IgD-negative memory B cell (primary cell): ENCODE measurements around the gene RANGAP1. TPM values are rescaled to one million over a fixed set of nuclear protein-coding genes. Genes with fewer than 3 reads are reported as not detected.
A peak's percentile ranks its signal among the peaks of the same experiment; 100 is the strongest.

Experiments used
- H3K27ac Mint-ChIP-seq, 3 donors: one replicate each; pipeline ENCODE4 v1.8.0; 2020 to 2022; ENCODE audit warnings: mild to moderate bottlenecking in 3 of 3, mixed read lengths in 3 of 3, moderate library complexity in 1 of 3
- H3K27me3 Mint-ChIP-seq: one replicate; pipeline ENCODE4 v1.8.0; 2021; ENCODE audit warnings: mixed read lengths
- H3K36me3 Mint-ChIP-seq: one replicate; pipeline ENCODE4 v1.8.0; 2020; ENCODE audit warnings: mild to moderate bottlenecking, mixed read lengths
- H3K4me1 Mint-ChIP-seq, 3 donors: one replicate each; pipeline ENCODE4 v1.8.0; 2020 to 2022; ENCODE audit warnings: mixed read lengths in 3 of 3, mild to moderate bottlenecking in 1 of 3
- H3K4me3 Mint-ChIP-seq, 4 donors: one replicate each; pipeline ENCODE4 v1.8.0; 2020 to 2022; ENCODE audit warnings: mild to moderate bottlenecking in 4 of 4, mixed read lengths in 4 of 4, moderate library complexity in 3 of 4
- H3K9me3 Mint-ChIP-seq, 3 donors: one replicate each; pipeline ENCODE4 v1.8.0; 2020 to 2021; ENCODE audit warnings: mixed read lengths in 3 of 3, mild to moderate bottlenecking in 1 of 3
- polyA plus RNA-seq: library from polyadenylated mRNA; unstranded; fragments of 300-500 nt; fragmentation: Illumina TruSeq; gene quantifications from one replicate; pipeline ENCODE4 v1.2.3, GENCODE V29; 2021

The RANGAP1 gene
- polyA plus RNA-seq, 1 donor from 2014 or later, result 21.6 TPM

GRCh38 chr22:41256254-41257253 lies 29.4 kb downstream of the RANGAP1 start:
- Mint-ChIP-seq H3K36me3 (peaks cover 7% of the 10 kb centered on the region), H3K27ac (peak overlapping the region in 1 of 3 donors; percentile 67), H3K9me3 (no peaks in the 10 kb centered on the region), H3K4me3 (no peak overlapping the region), H3K4me1 (no peaks in the 10 kb centered on the region), H3K27me3 (no peaks in the 10 kb centered on the region)

GRCh38 chr22:41254230-41254629 lies 31.8 kb downstream of the RANGAP1 start:
- Mint-ChIP-seq H3K4me1 (no peaks in the 10 kb centered on the region), H3K4me3 (no peak overlapping the region), H3K27ac (peak overlapping the region in 1 of 3 donors; percentile 74), H3K36me3 (peaks cover 9% of the 10 kb centered on the region), H3K27me3 (no peaks in the 10 kb centered on the region), H3K9me3 (no peaks in the 10 kb centered on the region)

- H3K4me1 Mint-ChIP-seq, result no peaks in the 10 kb centered on the region
- no peaks in the 10 kb centered on the region for H3K27me3 Mint-ChIP-seq
Measured at GRCh38 chr22:41252365-41252764, 33.6 kb downstream of the RANGAP1 start.

GRCh38 chr22:41250127-41250526 lies 35.9 kb downstream of the RANGAP1 start:
- Mint-ChIP-seq H3K27me3 (no peaks in the 10 kb centered on the region), H3K4me1 (no peaks in the 10 kb centered on the region), H3K36me3 (peaks cover 2% of the 10 kb centered on the region), H3K4me3 (no peak overlapping the region), H3K27ac (no peak overlapping the region), H3K9me3 (no peaks in the 10 kb centered on the region)

More at GRCh38 chr22:41252365-41252764, 33.6 kb downstream of the RANGAP1 start:
- H3K4me3 Mint-ChIP-seq, result no peak overlapping the region
- no peak overlapping the region for H3K27ac Mint-ChIP-seq
- H3K9me3 Mint-ChIP-seq, result no peaks in the 10 kb centered on the region
- peaks cover 5% of the 10 kb centered on the region for H3K36me3 Mint-ChIP-seq

GRCh38 chr22:41249442-41249841 lies 36.5 kb downstream of the RANGAP1 start:
- Mint-ChIP-seq H3K27ac (no peak overlapping the region), H3K4me3 (no peak overlapping the region), H3K4me1 (no peaks in the 10 kb centered on the region), H3K9me3 (no peaks in the 10 kb centered on the region), H3K27me3 (no peaks in the 10 kb centered on the region), H3K36me3 (peaks cover 5% of the 10 kb centered on the region)

GRCh38 chr22:41248758-41249157 lies 37.2 kb downstream of the RANGAP1 start:
- Mint-ChIP-seq H3K27me3 (no peaks in the 10 kb centered on the region), H3K4me1 (peaks cover 0 to 2% (median 0%) of the 10 kb centered on the region in 3 donors), H3K4me3 (no peak overlapping the region), H3K9me3 (no peaks in the 10 kb centered on the region), H3K27ac (no peak overlapping the region), H3K36me3 (peaks cover 5% of the 10 kb centered on the region)

- H3K27me3 Mint-ChIP-seq, result no peaks in the 10 kb centered on the region
- H3K4me1 Mint-ChIP-seq, result peaks cover 0 to 2% (median 0%) of the 10 kb centered on the region in 3 donors
- no peak overlapping the region for H3K27ac Mint-ChIP-seq
- no peak overlapping the region for H3K4me3 Mint-ChIP-seq
- peaks cover 5% of the 10 kb centered on the region for H3K36me3 Mint-ChIP-seq
- H3K9me3 Mint-ChIP-seq, result no peaks in the 10 kb centered on the region
Measured at GRCh38 chr22:41248314-41248713, 37.7 kb downstream of the RANGAP1 start.

- Mint-ChIP-seq H3K36me3 (peaks cover 5% of the 10 kb centered on the region), H3K27me3 (no peaks in the 10 kb centered on the region), H3K4me3 (no peak overlapping the region), H3K27ac (peak overlapping the region in 1 of 3 donors; percentile 47), H3K4me1 (peaks cover 0 to 2% (median 0%) of the 10 kb centered on the region in 3 donors), H3K9me3 (no peaks in the 10 kb centered on the region)
Measured at GRCh38 chr22:41247703-41248102, 38.3 kb downstream of the RANGAP1 start.

GRCh38 chr22:41245917-41246499 lies 40.0 kb downstream of the RANGAP1 start:
- Mint-ChIP-seq H3K4me3 (no peak overlapping the region), H3K27me3 (no peaks in the 10 kb centered on the region), H3K4me1 (peaks cover 0 to 2% (median 0%) of the 10 kb centered on the region in 3 donors), H3K36me3 (peaks cover 4% of the 10 kb centered on the region), H3K27ac (no peak overlapping the region), H3K9me3 (no peaks in the 10 kb centered on the region)

GRCh38 chr22:41243361-41243760 lies 42.6 kb downstream of the RANGAP1 start:
- Mint-ChIP-seq H3K9me3 (no peaks in the 10 kb centered on the region), H3K4me1 (peaks cover 0 to 3% (median 2%) of the 10 kb centered on the region in 3 donors), H3K27me3 (peaks cover 2% of the 10 kb centered on the region), H3K27ac (no peak overlapping the region), H3K4me3 (no peak overlapping the region), H3K36me3 (peaks cover 3% of the 10 kb centered on the region)

GRCh38 chr22:41242396-41243117 lies 43.4 kb downstream of the RANGAP1 start:
- Mint-ChIP-seq H3K27ac (no peak overlapping the region), H3K36me3 (peaks cover 3% of the 10 kb centered on the region), H3K4me1 (peaks cover 0 to 3% (median 2%) of the 10 kb centered on the region in 3 donors), H3K4me3 (no peak overlapping the region), H3K27me3 (peaks cover 2% of the 10 kb centered on the region), H3K9me3 (no peaks in the 10 kb centered on the region)

- no peak overlapping the region for H3K27ac Mint-ChIP-seq
- H3K4me3 Mint-ChIP-seq, result peak overlapping the region in 1 of 4 donors; percentile 47
- H3K36me3 Mint-ChIP-seq, result peaks cover 3% of the 10 kb centered on the region
- peaks cover 0 to 7% (median 4%) of the 10 kb centered on the region in 3 donors for H3K4me1 Mint-ChIP-seq
- peaks cover 2% of the 10 kb centered on the region for H3K27me3 Mint-ChIP-seq
- no peaks in the 10 kb centered on the region for H3K9me3 Mint-ChIP-seq
Measured at GRCh38 chr22:41241133-41241676, 44.8 kb downstream of the RANGAP1 start.

- H3K27me3 Mint-ChIP-seq, result peaks cover 2% of the 10 kb centered on the region
- H3K9me3 Mint-ChIP-seq, result no peaks in the 10 kb centered on the region
- H3K36me3 Mint-ChIP-seq, result peaks cover 3% of the 10 kb centered on the region
- no peak within 1 kb of the TSS for H3K27ac Mint-ChIP-seq
- peaks cover 0 to 7% (median 4%) of the 10 kb centered on the region in 3 donors for H3K4me1 Mint-ChIP-seq
- peak within 1 kb of the TSS in 1 of 4 donors; percentile 47 for H3K4me3 Mint-ChIP-seq
Measured at GRCh38 chr22:41240377-41241132, 45.4 kb downstream of the RANGAP1 start, which contains the start of gene CHADL. Gene CHADL (minus strand): TSS chr22:41240931. CDS start chr22:41240881, 50 bp downstream.
